WI38 (cell line): Measurements from ENCODE around the gene CDCP2.
"Not testable (repeated sequence)": the region's sequence is repeated elsewhere in the genome, so short reads cannot be mapped to it uniquely, and the experiment has no call there.

ENCODE experiments used
- H3K4me3 ChIP-seq: 2 replicates; pipeline ENCODE4 v1.5.1; 2011; ENCODE audit warnings: low read depth, mild to moderate bottlenecking, control low read depth, low read length
- CTCF ChIP-seq: IDR thresholded peaks from 2 replicates; pipeline ENCODE4 v1.5.1; 2012; ENCODE audit warnings: low read depth, mild to moderate bottlenecking, control low read depth, low read length

Gene CDCP2

DNA sequence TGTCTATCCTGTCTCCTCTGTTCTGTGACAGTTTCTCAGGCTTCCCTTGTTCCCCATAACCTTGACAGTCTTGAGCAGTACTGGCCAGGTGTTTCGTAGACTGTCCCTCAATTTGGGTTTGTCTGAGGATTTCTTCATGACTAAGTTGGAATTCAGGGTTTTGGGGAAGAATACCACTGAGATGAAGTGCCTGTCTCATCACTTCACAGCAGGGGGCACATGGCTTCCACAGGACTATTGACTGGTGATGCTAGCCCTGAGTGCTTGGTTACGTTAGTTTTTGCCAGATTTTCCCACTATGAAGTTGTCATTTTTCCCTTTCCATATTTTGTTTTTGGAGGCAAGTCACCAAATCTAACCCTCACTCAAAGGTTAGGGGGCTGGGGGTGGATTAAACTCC lies 45.7 kb downstream of the CDCP2 start:
- H3K4me3 ChIP-seq, result no peak overlapping the region
- TF ChIP-seq CTCF, result no peak

GRCh38 chr1:54105736-54106269 lies 47.0 kb downstream of the CDCP2 start:
- TF ChIP-seq CTCF, result no peak
- H3K4me3 ChIP-seq, result no peak overlapping the region

DNA sequence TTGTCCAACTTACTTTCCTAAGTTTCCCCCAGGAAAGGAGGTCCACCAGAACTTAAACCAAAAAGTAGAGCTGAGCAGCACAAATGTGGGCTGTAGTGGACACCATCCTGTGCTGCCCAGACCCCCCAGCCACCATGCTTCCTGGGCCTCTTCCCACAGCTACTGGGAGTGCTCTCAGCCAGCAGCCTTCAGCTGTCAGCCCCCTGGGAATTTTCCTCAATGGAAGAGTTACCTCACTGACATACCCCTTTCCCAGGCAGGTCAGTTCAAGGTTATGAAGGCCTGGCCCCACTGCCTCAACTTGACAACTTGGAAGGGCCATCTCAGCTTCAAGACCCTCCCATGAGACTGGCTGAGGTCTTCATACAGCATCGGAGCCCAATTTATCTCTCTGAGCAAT lies 47.7 kb downstream of the CDCP2 start:
- TF ChIP-seq CTCF, result no peak
- H3K4me3 ChIP-seq, result no peak overlapping the region

GRCh38 chr1:54104613-54105012 lies 48.2 kb downstream of the CDCP2 start:
- not testable (repeated sequence) for H3K4me3 ChIP-seq

DNA sequence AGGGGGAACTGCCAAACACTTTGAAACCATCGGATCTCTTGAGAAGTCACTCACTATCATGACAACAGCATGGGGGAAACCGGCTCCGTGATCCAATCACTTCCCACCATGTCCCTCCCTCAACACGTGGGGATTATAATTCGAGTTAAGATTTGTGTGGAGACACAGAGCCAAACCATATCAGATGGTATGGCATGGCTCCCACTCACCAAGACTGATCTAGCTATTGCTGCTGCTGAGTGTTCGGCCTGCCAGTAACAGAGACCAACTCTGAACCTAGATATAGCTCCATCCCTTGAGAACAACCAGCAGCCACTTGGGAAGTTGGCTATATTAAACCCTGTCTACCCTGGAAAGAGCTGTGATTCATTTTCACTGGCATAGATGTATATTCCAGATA lies 49.4 kb downstream of the CDCP2 start:
- no peak for TF ChIP-seq CTCF
- no peak overlapping the region for H3K4me3 ChIP-seq

GRCh38 chr1:54100500-54100899 lies 52.3 kb downstream of the CDCP2 start:
- no peak for TF ChIP-seq CTCF
- H3K4me3 ChIP-seq, result no peak overlapping the region

GRCh38 chr1:54099061-54099610 lies 53.7 kb downstream of the CDCP2 start:
- no peak overlapping the region for H3K4me3 ChIP-seq
- TF ChIP-seq CTCF, result no peak

DNA sequence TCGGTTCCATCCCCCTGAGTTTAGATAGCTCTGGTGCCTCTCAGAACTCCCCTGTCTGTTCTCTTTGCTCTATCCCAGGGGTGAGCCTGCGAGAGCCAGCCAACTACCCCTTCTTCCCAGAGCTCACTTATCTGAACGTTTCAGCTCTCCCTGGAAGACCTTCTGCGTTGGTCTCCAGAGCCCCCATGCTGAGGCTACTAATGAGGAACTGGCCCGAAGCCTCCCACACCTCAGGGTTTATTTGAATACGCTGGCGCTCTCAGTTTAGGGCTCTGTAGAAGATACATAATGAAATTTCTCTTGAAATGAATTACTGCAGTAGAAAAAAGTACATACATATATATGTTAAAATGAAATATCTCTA lies 55.9 kb downstream of the CDCP2 start:
- no peak overlapping the region for H3K4me3 ChIP-seq
- TF ChIP-seq CTCF, result no peak
